ENCODE measurements around the gene NDST1.

NDST1 gene

GRCh38 chr5:150587856-150588595 is 80.1 kb downstream of the NDST1 start:
- DNase-seq (ENCODE audit: low spot score): no peak

GRCh38 chr5:150588596-150588890 is 80.6 kb downstream of the NDST1 start:
- DNase-seq (ENCODE audit: low spot score): no peak

GRCh38 chr5:150589862-150590601 is 82.1 kb downstream of the NDST1 start:
- no peak for DNase-seq (ENCODE audit: low spot score)

GRCh38 chr5:150590979-150591695 is 83.2 kb downstream of the NDST1 start:
- DNase-seq (ENCODE audit: low spot score): peak; percentile 18

- DNase-seq (ENCODE audit: low spot score): no peak
Measured at GRCh38 chr5:150593593-150593992, 85.7 kb downstream of the NDST1 start.

- DNase-seq (ENCODE audit: low spot score): no peak
Measured at GRCh38 chr5:150593996-150594395, 86.1 kb downstream of the NDST1 start.

- no peak for DNase-seq (ENCODE audit: low spot score)
Measured at GRCh38 chr5:150595466-150596031, 87.6 kb downstream of the NDST1 start.

GRCh38 chr5:150596313-150596712 is 88.4 kb downstream of the NDST1 start:
- no peak for DNase-seq (ENCODE audit: low spot score)

- DNase-seq (ENCODE audit: low spot score): no peak
Measured at GRCh38 chr5:150596826-150597225, 88.9 kb downstream of the NDST1 start.

- DNase-seq (ENCODE audit: low spot score): no peak
Measured at GRCh38 chr5:150598006-150598405, 90.1 kb downstream of the NDST1 start.

GRCh38 chr5:150598821-150599273 is 90.9 kb downstream of the NDST1 start:
- DNase-seq (ENCODE audit: low spot score): no peak

- DNase-seq (ENCODE audit: low spot score): no peak
Measured at GRCh38 chr5:150599281-150599680, 91.3 kb downstream of the NDST1 start.

- DNase-seq (ENCODE audit: low spot score): no peak
Measured at GRCh38 chr5:150599917-150600511, 92.1 kb downstream of the NDST1 start.

- no peak for DNase-seq (ENCODE audit: low spot score)
Measured at GRCh38 chr5:150600616-150601490, 92.9 kb downstream of the NDST1 start.

- DNase-seq (ENCODE audit: low spot score): no peak
Measured at GRCh38 chr5:150601491-150602345, 93.8 kb downstream of the NDST1 start.

- no peak for DNase-seq (ENCODE audit: low spot score)
Measured at GRCh38 chr5:150603052-150603451, 95.1 kb downstream of the NDST1 start.

- DNase-seq (ENCODE audit: low spot score): no peak
Measured at GRCh38 chr5:150603491-150603890, 95.6 kb downstream of the NDST1 start.

- no peak for DNase-seq (ENCODE audit: low spot score)
Measured at GRCh38 chr5:150604010-150604409, 96.1 kb downstream of the NDST1 start.

GRCh38 chr5:150604894-150605440 is 97.0 kb downstream of the NDST1 start:
- DNase-seq (ENCODE audit: low spot score): no peak

- DNase-seq (ENCODE audit: low spot score): no peak
Measured at GRCh38 chr5:150605546-150605945, 97.6 kb downstream of the NDST1 start.

Data from putamen (tissue), 1 donor.